HG03442 (cell line): ENCODE measurements around the gene ATP5ME.
"Not testable (repeated sequence)": the region's sequence is repeated elsewhere in the genome, so short reads cannot be mapped to it uniquely, and the experiment has no call there.

Experiments used
- ATAC-seq: cut with Tn5 transposase; IDR thresholded peaks from one replicate; pipeline ENCODE4 v1.9.1; 2021; ENCODE audit warnings: mild to moderate bottlenecking, moderate library complexity; ENCODE audit not compliant: unreplicated experiment

ATP5ME gene

GRCh38 chr4:636628-637159, 37.4 kb downstream of the ATP5ME start:
- ATAC-seq, result no peak

- no peak for ATAC-seq
These were observed 38.0 kb downstream of the ATP5ME start for GRCh38 chr4:635851-636627.

GRCh38 chr4:635066-635835, 38.8 kb downstream of the ATP5ME start:
- not testable (repeated sequence) for ATAC-seq

GRCh38 chr4:634599-634985, 39.5 kb downstream of the ATP5ME start:
- no peak for ATAC-seq

- ATAC-seq, result no peak
These were observed 40.0 kb downstream of the ATP5ME start for GRCh38 chr4:633976-634598.

GRCh38 chr4:633406-633805, 40.7 kb downstream of the ATP5ME start:
- no peak for ATAC-seq

GRCh38 chr4:632926-633325, 41.1 kb downstream of the ATP5ME start:
- no peak for ATAC-seq

GRCh38 chr4:632196-632790, 41.8 kb downstream of the ATP5ME start:
- ATAC-seq, result no peak

- ATAC-seq, result no peak
These were observed 43.4 kb downstream of the ATP5ME start for GRCh38 chr4:630656-631055.

GRCh38 chr4:629915-630641, 44.0 kb downstream of the ATP5ME start:
- ATAC-seq, result no peak

GRCh38 chr4:629636-629914, 44.5 kb downstream of the ATP5ME start:
- ATAC-seq, result no peak

- ATAC-seq, result no peak
These were observed 45.0 kb downstream of the ATP5ME start for GRCh38 chr4:628821-629635.

GRCh38 chr4:628311-628741, 45.8 kb downstream of the ATP5ME start:
- no peak for ATAC-seq

- no peak for ATAC-seq
These were observed 46.5 kb downstream of the ATP5ME start for GRCh38 chr4:627347-628125.

- ATAC-seq, result no peak
These were observed 47.6 kb downstream of the ATP5ME start for GRCh38 chr4:626201-627091.

- no peak for ATAC-seq
These were observed 48.4 kb downstream of the ATP5ME start for GRCh38 chr4:625631-626161.

- no peak for ATAC-seq
These were observed 49.1 kb downstream of the ATP5ME start, which contains the start of gene PDE6B for GRCh38 chr4:624705-625590. TSS of gene PDE6B (plus strand) at chr4:625573. CDS start at chr4:625627, 54 bp downstream.
